ENCODE data around the gene PPARA. TPM values are rescaled to one million over a fixed set of nuclear protein-coding genes. Genes with fewer than 3 reads are reported as not detected.

Gene PPARA
- total RNA-seq: 10 to 100 TPM; 15.4 to 18.6 TPM
- 5.9 TPM for polyA plus RNA-seq (2013, experiment 1 of 2)
- 5.1 TPM for polyA plus RNA-seq (2013, experiment 2 of 2)
- long read RNA-seq, experiment 1, partial matches to known transcripts: 0 of 1 reads
- long read RNA-seq, experiment 1, other reads (novel, unspliced or antisense): 1 of 1 reads
- long read RNA-seq, experiment 2, partial matches to known transcripts: 2 of 7 reads
- long read RNA-seq, experiment 2, other reads (novel, unspliced or antisense): 5 of 7 reads
- long read RNA-seq, experiment 3, partial matches to known transcripts: 0 of 6 reads
- long read RNA-seq, experiment 3, other reads (novel, unspliced or antisense): 6 of 6 reads
- long read RNA-seq, experiment 4, partial matches to known transcripts: 0 of 2 reads
- long read RNA-seq, experiment 4, other reads (novel, unspliced or antisense): 2 of 2 reads

- TF ChIP-seq CTCF (conservative IDR thresholded peaks at IDR 0.05): no peak
- peak within 1 kb of the TSS; percentile 66 for H3K4me3 Mint-ChIP-seq
- peaks cover 8% of the 10 kb centered on the region for H3K4me1 Mint-ChIP-seq
- Histone ChIP-seq H3K9ac (ENCODE audit: extremely low read depth, low read length, poor library complexity, severe bottlenecking) (peak within 1 kb of the TSS; percentile 41), H3K27me3 (ENCODE audit: control insufficient read depth, insufficient read depth, low read length, poor library complexity, severe bottlenecking) (peaks cover 57% of the 10 kb centered on the region), H3K27ac (ENCODE audit: low read depth, low read length) (no peak within 1 kb of the TSS), H3K4me3 (ENCODE audit: low read length) (peak within 1 kb of the TSS; percentile 82), H3K4me1 (ENCODE audit: control insufficient read depth, insufficient read depth, low read length) (peaks cover 3% of the 10 kb centered on the region), H3K36me3 (ENCODE audit: control insufficient read depth, insufficient read depth, low read length) (no peaks in the 10 kb centered on the region), H3K9me3 (ENCODE audit: control insufficient read depth, low read length) (no peaks in the 10 kb centered on the region)
- no peak for DNase-seq
- H3K27ac Mint-ChIP-seq: no peak within 1 kb of the TSS
- H3K36me3 Mint-ChIP-seq (ENCODE audit: low read depth): peaks cover 13% of the 10 kb centered on the region
- no peaks in the 10 kb centered on the region for H3K9me3 Mint-ChIP-seq
- WGBS, 2 experiments (ENCODE audit: insufficient coverage in 1 of 2, insufficient read length in 1 of 2): 0% methylated on average over 22 to 98 of the region's 98 CpGs
- peaks cover 54% of the 10 kb centered on the region for H3K27me3 Mint-ChIP-seq (ENCODE audit: insufficient read depth)
These were observed at the start of gene PPARA for GRCh38 chr22:46150034-46150654. Gene PPARA (plus strand): TSS chr22:46150526. CDS start chr22:46198384, 47,858 bp downstream.

- H3K9me3 Mint-ChIP-seq: no peaks in the 10 kb centered on the region
- H3K9ac ChIP-seq (ENCODE audit: extremely low read depth, low read length, poor library complexity, severe bottlenecking): no peak overlapping the region
- no peaks in the 10 kb centered on the region for H3K27me3 Mint-ChIP-seq (ENCODE audit: insufficient read depth)
- no peak overlapping the region for H3K27ac ChIP-seq (ENCODE audit: low read depth, low read length)
- no peaks in the 10 kb centered on the region for H3K36me3 ChIP-seq (ENCODE audit: control insufficient read depth, insufficient read depth, low read length)
- no peak overlapping the region for H3K27ac Mint-ChIP-seq
- H3K4me1 Mint-ChIP-seq: no peaks in the 10 kb centered on the region
- no peaks in the 10 kb centered on the region for H3K36me3 Mint-ChIP-seq (ENCODE audit: low read depth)
- H3K9me3 ChIP-seq (ENCODE audit: control insufficient read depth, low read length): no peaks in the 10 kb centered on the region
- 94% methylated on average over 7 to 11 of the region's 11 CpGs for WGBS, 2 experiments (ENCODE audit: insufficient coverage in 1 of 2, insufficient read length in 1 of 2)
- DNase-seq: no peak
- TF ChIP-seq CTCF (conservative IDR thresholded peaks at IDR 0.05): no peak
- H3K4me3 Mint-ChIP-seq: no peak overlapping the region
- no peaks in the 10 kb centered on the region for H3K4me1 ChIP-seq (ENCODE audit: control insufficient read depth, insufficient read depth, low read length)
- H3K4me3 ChIP-seq (ENCODE audit: low read length): no peak overlapping the region
- no peaks in the 10 kb centered on the region for H3K27me3 ChIP-seq (ENCODE audit: control insufficient read depth, insufficient read depth, low read length, poor library complexity, severe bottlenecking)
These were observed 48.2 kb upstream of the PPARA start for GRCh38 chr22:46102159-46102558.

- no peak for TF ChIP-seq CTCF (conservative IDR thresholded peaks at IDR 0.05)
- H3K9me3 Mint-ChIP-seq: no peaks in the 10 kb centered on the region
- Histone ChIP-seq H3K9me3 (ENCODE audit: control insufficient read depth, low read length) (no peaks in the 10 kb centered on the region), H3K27ac (ENCODE audit: low read depth, low read length) (no peak overlapping the region), H3K27me3 (ENCODE audit: control insufficient read depth, insufficient read depth, low read length, poor library complexity, severe bottlenecking) (no peaks in the 10 kb centered on the region), H3K9ac (ENCODE audit: extremely low read depth, low read length, poor library complexity, severe bottlenecking) (no peak overlapping the region), H3K36me3 (ENCODE audit: control insufficient read depth, insufficient read depth, low read length) (no peaks in the 10 kb centered on the region), H3K4me3 (ENCODE audit: low read length) (no peak overlapping the region), H3K4me1 (ENCODE audit: control insufficient read depth, insufficient read depth, low read length) (no peaks in the 10 kb centered on the region)
- H3K27ac Mint-ChIP-seq: no peak overlapping the region
- H3K27me3 Mint-ChIP-seq (ENCODE audit: insufficient read depth): no peaks in the 10 kb centered on the region
- 88 to 100% methylated on average over 1 to 13 of the region's 13 CpGs for WGBS, 2 experiments (ENCODE audit: insufficient coverage in 1 of 2, insufficient read length in 1 of 2)
- H3K4me1 Mint-ChIP-seq: no peaks in the 10 kb centered on the region
- H3K36me3 Mint-ChIP-seq (ENCODE audit: low read depth): no peaks in the 10 kb centered on the region
- peak; percentile 66 for DNase-seq
- H3K4me3 Mint-ChIP-seq: no peak overlapping the region
These were observed 47.6 kb upstream of the PPARA start for GRCh38 chr22:46102752-46103151.
